Measurements from ENCODE around the gene SOX13.

DNA sequence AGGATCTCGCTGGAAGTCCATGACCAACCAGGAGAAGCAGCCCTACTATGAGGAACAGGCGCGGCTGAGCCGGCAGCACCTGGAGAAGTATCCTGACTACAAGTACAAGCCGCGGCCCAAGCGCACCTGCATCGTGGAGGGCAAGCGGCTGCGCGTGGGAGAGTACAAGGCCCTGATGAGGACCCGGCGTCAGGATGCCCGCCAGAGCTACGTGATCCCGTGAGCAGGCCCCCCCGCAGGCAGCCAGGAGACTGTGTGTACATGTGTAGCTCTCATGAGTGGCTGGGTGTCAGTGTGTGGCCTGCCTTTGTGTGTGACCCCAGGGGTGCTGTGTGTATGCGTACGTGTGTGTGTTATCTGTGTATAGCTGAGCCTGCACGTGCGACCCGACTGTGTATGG lies 51.7 kb downstream of the SOX13 start:
- TF ChIP-seq, protein P1, sequence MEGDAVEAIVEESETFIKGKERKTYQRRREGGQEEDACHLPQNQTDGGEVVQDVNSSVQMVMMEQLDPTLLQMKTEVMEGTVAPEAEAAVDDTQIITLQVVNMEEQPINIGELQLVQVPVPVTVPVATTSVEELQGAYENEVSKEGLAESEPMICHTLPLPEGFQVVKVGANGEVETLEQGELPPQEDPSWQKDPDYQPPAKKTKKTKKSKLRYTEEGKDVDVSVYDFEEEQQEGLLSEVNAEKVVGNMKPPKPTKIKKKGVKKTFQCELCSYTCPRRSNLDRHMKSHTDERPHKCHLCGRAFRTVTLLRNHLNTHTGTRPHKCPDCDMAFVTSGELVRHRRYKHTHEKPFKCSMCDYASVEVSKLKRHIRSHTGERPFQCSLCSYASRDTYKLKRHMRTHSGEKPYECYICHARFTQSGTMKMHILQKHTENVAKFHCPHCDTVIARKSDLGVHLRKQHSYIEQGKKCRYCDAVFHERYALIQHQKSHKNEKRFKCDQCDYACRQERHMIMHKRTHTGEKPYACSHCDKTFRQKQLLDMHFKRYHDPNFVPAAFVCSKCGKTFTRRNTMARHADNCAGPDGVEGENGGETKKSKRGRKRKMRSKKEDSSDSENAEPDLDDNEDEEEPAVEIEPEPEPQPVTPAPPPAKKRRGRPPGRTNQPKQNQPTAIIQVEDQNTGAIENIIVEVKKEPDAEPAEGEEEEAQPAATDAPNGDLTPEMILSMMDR (IDR thresholded peaks at IDR 0.05), result no peak
- TF ChIP-seq POLR2AphosphoS5 (IDR thresholded peaks at IDR 0.05), result no peak
